ENCODE results near the gene LGALS7.

LGALS7 gene

GRCh38 chr19:38774181-38774950, 1.0 kb upstream of the LGALS7 start:
- no peak for TF ChIP-seq CTCF (IDR thresholded peaks at IDR 0.05)

GRCh38 chr19:38769635-38770211, 3.6 kb downstream of the LGALS7 start:
- TF ChIP-seq CTCF (IDR thresholded peaks at IDR 0.05), result peak; percentile 44; the same call in 1 of the 2 replicates

- no peak for TF ChIP-seq CTCF (IDR thresholded peaks at IDR 0.05)
Measured at GRCh38 chr19:38766276-38767047, 6.9 kb downstream of the LGALS7 start.

GRCh38 chr19:38765214-38765613, 8.1 kb downstream of the LGALS7 start:
- TF ChIP-seq CTCF (IDR thresholded peaks at IDR 0.05), result no peak

GRCh38 chr19:38763795-38764220, 9.5 kb downstream of the LGALS7 start:
- TF ChIP-seq CTCF (IDR thresholded peaks at IDR 0.05), result no peak

GRCh38 chr19:38759590-38760003, 13.7 kb downstream of the LGALS7 start:
- no peak for TF ChIP-seq CTCF (IDR thresholded peaks at IDR 0.05)

- no peak for TF ChIP-seq CTCF (IDR thresholded peaks at IDR 0.05)
Measured at GRCh38 chr19:38745316-38745715, 28.0 kb downstream of the LGALS7 start.
